ENCODE measurements around the gene KCNJ12.
"Not testable (repeated sequence)": the region's sequence is repeated elsewhere in the genome, so short reads cannot be mapped to it uniquely, and the experiment has no call there.

KCNJ12 gene

DNA sequence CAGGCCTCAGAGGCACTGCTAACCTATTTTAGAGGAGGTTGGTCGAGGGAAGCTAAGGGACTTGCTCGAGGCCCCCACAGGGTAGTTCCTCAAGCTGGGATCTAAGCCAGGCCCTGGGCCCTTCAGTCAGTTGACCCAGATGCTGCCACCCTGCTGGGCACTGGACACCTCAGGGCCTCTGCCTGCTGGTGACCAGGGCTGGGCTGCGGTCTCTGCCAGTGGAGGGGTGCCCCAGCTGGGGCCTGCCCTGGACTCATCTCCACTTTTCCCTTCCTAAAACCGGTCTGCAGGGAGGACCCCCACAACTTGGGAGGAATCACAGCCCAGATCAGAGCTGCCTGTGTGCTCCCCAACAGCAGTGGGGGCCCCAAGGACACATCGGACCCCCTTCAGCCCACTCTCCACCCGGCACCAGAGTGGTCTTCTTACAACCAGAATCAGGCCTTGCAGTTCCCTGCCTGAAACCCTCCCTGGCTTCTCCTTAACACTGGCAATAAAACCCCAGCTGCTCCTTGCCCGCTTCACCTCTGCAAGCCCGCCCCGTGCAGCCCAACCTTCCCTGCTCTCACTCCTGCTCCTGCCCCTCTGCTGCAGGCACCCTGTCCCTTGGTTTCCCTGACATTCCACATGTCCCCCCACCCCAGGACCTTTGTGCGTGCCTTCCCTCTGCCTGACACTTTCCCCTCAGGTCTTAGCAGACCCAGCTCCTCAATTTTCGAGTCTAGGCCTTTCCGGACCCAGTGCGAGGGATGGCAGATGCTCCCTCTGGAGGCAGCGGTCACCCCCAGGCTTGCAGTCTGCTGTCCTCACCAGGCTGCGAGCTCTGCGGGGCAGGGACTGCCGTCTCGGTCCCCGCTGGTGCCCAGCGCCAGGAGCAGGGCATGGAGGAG is 45.5 kb downstream of the KCNJ12 start:
- peaks cover 11% of the 10 kb centered on the region for H3K27me3 Mint-ChIP-seq

DNA sequence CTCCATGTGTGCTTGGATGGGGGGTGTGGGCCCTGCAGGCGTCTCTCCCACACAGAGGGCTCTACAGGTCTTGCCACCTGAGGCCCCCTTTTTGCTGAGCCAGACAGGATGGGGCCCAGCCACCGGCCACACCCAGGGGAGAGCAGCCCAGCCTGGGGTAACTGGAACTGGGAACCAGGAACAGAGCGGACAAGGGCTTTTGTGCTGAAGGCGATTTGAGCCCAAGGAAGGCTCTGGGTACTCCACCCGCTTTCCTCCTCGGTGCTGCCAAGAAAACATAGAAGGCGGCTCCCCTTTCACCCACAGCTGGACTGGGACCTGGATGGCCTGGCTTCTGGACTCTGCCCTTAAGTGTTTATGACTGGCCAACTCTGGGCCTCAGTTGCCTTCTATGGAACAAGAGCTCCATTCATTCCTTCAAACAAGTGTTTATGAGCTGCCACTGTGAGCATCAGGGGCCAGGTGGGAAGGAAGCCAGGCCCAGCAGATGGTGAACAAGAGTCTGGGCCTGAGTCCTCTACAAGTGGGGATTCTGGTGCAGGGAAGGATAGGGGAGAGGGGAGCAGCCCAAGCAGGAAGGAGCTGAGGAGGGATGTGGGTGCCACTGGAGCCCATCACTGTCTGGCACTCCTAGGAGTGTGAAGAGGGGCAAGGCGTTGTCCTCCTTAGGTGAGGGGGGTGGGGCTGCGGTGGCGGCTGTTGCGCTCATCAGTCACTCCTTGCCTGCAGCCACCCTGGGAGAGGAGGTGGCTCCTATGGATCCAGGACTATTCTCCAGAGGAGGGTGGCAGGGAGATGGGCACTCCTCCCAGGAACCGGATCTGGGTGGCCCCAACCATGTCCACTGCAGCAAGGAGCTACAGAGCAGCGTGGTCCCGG is 46.4 kb downstream of the KCNJ12 start:
- H3K9me3 Mint-ChIP-seq, H3K36me3 Mint-ChIP-seq, H3K4me3 Mint-ChIP-seq, CTCF ChIA-PET, DNase-seq, H3K27ac Mint-ChIP-seq: not testable (repeated sequence)
- Mint-ChIP-seq H3K4me1 (peaks cover 16% of the 10 kb centered on the region), H3K27me3 (peaks cover 11% of the 10 kb centered on the region)

More for the DNA sequence above, 45.5 kb downstream of the KCNJ12 start:
- H3K36me3 Mint-ChIP-seq, H3K9me3 Mint-ChIP-seq, H3K27ac Mint-ChIP-seq, CTCF ChIA-PET, DNase-seq, H3K4me3 Mint-ChIP-seq: not testable (repeated sequence)
- peaks cover 16% of the 10 kb centered on the region for H3K4me1 Mint-ChIP-seq

DNA sequence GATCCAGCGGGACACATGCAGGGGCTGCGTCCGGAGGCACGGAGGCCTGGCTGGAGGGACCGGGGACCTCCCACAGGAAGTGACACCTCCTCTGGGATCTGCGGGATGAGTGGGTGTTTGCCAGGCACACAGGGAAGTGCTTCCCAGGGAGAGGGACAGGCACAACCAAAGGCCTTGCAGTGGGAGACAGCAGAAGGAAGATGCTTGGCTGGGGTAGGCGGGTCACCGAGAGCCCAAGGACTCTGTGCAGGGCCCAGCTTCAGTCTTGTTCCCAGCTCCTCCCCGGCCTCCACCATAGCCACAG is 47.0 kb downstream of the KCNJ12 start:
- H3K27ac Mint-ChIP-seq, CTCF ChIA-PET, H3K9me3 Mint-ChIP-seq, H3K4me3 Mint-ChIP-seq, H3K36me3 Mint-ChIP-seq, DNase-seq: not testable (repeated sequence)
- peaks cover 11% of the 10 kb centered on the region for H3K27me3 Mint-ChIP-seq
- H3K4me1 Mint-ChIP-seq: peaks cover 16% of the 10 kb centered on the region

DNA sequence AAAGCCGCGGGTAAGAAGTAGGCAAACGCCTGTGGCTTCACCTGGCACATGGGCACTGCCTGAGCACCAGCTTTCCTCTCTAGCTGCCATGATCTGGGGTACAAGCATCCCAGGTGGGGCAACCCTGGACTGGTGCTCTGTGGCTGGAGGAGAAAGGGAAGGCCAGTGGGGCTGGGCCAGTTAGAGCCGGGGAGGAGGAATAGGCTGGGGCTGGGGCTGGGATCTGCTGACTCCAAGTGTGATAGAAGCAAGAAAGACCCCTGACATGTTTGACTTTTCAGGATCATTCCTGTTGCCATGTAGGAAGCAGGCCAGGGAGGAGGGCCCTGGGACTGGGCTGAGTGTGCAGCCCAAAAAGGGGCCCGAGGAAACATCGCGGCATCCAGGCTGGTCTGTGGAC is 48.5 kb downstream of the KCNJ12 start:
- DNase-seq, H3K27ac Mint-ChIP-seq, H3K36me3 Mint-ChIP-seq, H3K4me1 Mint-ChIP-seq, CTCF ChIA-PET, H3K9me3 Mint-ChIP-seq, H3K4me3 Mint-ChIP-seq: not testable (repeated sequence)
- peaks cover 16% of the 10 kb centered on the region for H3K27me3 Mint-ChIP-seq

DNA sequence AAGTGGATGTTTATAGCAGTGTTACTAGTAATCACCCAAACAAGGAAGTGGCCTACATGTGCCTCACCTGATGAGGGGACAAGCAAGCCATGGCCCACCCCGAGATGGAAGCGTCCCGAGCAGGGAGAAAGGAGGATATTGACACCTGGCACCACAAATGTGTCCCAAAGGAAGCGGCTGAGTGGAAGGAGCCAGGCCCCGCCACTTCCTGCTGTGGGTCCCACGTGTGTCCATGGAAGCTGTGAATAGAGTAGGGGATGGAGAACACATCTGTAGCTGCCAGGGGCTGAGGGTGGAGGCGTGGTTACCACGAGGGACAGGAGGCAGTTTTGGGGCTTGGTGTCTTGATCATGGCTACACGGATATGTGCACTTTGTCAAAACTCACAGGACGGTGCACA is 49.2 kb downstream of the KCNJ12 start:
- Mint-ChIP-seq H3K4me3 (no peak overlapping the region), H3K27me3 (peaks cover 12% of the 10 kb centered on the region), H3K27ac (no peak overlapping the region), H3K4me1 (peaks cover 2% of the 10 kb centered on the region), H3K9me3 (no peaks in the 10 kb centered on the region), H3K36me3 (no peaks in the 10 kb centered on the region)
- no peak for DNase-seq
- CTCF ChIA-PET: no interaction called here

DNA sequence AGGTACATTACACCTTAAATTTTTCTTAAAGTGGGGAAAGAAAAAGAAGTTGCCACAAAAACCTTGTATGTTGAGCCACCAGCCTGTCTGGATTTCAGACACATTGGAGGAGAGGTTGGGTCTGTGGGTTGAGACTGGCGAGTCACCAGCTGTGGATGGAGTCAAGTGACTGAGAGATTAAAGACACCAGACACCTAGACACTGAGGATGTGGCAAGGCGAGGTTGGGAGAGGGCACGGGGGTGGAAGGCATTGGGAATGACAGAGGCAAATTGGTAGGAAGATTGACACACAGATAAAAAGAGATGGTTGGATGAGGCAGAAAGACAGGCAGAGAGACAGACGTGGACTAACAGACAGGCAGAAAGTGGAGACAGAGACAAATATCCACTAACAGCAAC is 49.6 kb downstream of the KCNJ12 start:
- H3K4me1 Mint-ChIP-seq: no peaks in the 10 kb centered on the region
- H3K27me3 Mint-ChIP-seq: peaks cover 12% of the 10 kb centered on the region
- CTCF ChIA-PET: no interaction called here
- no peak overlapping the region for H3K4me3 Mint-ChIP-seq
- no peaks in the 10 kb centered on the region for H3K9me3 Mint-ChIP-seq
- no peak overlapping the region for H3K27ac Mint-ChIP-seq
- no peaks in the 10 kb centered on the region for H3K36me3 Mint-ChIP-seq
- no peak for DNase-seq

DNA sequence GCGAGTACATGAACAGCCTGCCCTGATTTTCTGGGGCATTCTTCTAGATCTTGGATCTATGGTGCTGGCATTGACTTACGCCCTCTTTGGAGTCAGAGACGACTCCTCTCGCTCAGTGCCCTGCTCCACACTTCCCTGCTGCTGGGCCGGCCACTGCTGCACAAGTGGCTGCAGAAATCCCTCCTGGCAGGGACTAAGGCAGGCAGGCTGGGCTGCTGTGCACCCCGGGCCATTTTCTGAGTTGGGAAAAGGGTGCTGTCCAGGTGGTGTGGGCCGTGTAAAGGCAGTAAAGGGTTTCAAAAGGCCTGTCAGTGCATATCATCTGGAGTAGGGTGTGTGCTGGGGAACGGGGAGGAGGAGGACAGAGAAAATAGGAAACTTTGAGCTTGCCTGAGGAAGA is 50.1 kb downstream of the KCNJ12 start:
- CTCF ChIA-PET, H3K4me3 Mint-ChIP-seq, H3K4me1 Mint-ChIP-seq, H3K36me3 Mint-ChIP-seq, H3K27ac Mint-ChIP-seq, H3K9me3 Mint-ChIP-seq, DNase-seq: not testable (repeated sequence)
- H3K27me3 Mint-ChIP-seq: peaks cover 12% of the 10 kb centered on the region

DNA sequence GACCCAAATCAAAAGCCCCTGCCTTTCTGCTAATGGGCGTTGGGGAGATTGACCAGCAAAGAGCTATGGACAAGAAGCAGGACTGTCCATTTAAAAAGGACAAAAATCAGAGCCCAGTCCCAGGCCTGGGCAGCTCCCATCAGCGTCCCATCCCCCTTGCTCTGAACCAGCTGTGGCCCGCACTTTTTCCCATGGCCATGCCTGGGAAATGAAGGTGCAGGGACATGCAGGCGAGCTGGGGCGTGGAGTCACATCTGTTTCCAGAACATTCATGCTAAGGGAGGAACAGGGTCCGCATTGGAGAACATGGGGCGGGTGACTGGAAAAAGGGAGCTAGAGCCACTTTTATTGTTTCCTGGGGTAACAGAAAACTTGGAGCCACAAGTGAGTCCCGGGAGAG is 50.7 kb downstream of the KCNJ12 start:
- H3K27ac Mint-ChIP-seq, H3K9me3 Mint-ChIP-seq, DNase-seq, H3K4me1 Mint-ChIP-seq, H3K36me3 Mint-ChIP-seq, H3K4me3 Mint-ChIP-seq, CTCF ChIA-PET: not testable (repeated sequence)
- H3K27me3 Mint-ChIP-seq: peaks cover 12% of the 10 kb centered on the region

DNA sequence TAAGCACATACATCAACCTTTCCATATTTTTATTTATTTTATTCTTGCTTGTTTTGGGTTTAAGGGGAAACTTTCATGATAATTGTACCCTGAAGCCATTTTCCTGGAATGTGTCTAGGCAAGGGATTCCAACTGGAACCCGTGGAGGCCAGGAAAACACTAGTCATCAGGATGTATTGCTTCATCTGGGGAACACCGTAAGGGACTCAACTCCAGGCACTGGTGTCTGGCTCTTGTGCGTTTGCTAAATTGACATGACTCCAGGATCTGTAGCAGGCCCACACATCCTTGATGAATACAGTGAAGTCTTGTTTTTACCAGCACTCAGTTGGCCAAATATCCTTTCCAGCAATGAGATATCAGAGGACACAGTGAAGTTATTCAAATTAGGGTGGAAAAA is 51.6 kb downstream of the KCNJ12 start:
- H3K27me3 Mint-ChIP-seq, H3K4me3 Mint-ChIP-seq, H3K36me3 Mint-ChIP-seq, H3K27ac Mint-ChIP-seq, DNase-seq, H3K9me3 Mint-ChIP-seq, CTCF ChIA-PET, H3K4me1 Mint-ChIP-seq: not testable (repeated sequence)

DNA sequence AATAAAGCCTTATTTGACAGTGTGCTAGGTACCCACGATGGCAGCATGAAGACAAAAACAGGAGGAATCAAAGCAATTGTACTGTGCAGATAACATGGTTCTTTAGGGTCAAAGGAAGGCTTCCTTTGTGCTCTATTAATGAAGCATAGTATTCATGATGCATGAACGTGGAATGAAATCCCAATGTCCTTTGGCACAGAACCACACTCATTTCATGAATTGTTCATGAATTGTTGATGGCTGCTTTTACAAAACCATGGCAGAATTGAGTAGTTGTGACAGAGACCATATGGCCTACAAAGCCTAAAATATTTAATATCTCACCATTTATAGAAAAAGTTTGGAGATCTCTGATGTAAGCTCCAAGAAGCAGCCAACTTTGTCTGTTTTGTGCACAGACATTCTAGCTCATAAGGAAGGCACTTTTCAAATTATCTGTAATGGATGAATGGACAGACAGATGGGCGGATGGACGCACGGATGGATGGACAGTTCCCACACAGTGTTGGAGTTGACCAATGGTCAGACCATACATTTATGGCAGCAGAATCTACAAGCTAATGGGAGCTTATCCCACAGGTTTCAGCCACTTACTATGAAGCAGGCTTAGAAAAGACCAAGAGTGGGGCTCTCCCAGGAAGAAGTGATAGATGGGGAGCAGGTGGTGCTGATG is 52.7 kb downstream of the KCNJ12 start:
- H3K27me3 Mint-ChIP-seq, H3K36me3 Mint-ChIP-seq, DNase-seq, H3K27ac Mint-ChIP-seq, CTCF ChIA-PET, H3K4me1 Mint-ChIP-seq, H3K9me3 Mint-ChIP-seq, H3K4me3 Mint-ChIP-seq: not testable (repeated sequence)

DNA sequence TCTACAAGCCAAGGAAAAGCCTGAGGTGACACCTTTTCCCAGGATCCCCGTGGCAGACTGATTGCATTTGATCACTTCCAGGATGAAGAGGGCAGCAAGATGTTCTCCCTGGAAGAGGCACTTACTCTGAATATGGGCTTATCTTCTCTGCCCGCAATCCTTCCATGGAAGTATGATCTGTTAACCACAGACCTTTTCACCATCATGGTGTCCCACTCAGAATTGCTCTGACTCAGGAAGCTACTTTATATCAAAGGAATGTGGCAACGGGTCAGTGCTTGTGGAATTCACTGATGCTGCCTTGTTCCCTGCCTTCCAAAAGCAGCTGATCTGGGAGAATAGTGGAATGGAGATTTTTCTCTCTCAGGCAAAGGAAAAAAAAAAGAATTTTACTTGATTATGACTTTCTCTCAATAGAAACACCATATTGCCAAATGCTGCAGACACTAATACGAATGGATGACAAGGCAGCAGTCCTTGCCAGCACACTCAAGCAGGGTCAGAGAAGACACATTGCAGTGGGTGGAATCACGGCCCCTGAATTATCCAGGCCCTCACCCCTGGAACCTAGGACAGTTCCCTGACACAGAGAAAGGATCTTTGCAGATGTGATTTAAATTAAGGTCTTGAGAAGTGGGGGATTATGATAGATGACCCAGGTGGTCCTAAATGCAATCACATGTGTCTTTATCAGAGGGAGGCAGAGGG is 53.9 kb downstream of the KCNJ12 start:
- H3K4me3 Mint-ChIP-seq, H3K36me3 Mint-ChIP-seq, DNase-seq, H3K27ac Mint-ChIP-seq, H3K4me1 Mint-ChIP-seq, CTCF ChIA-PET, H3K9me3 Mint-ChIP-seq: not testable (repeated sequence)
- H3K27me3 Mint-ChIP-seq: peaks cover 17% of the 10 kb centered on the region

DNA sequence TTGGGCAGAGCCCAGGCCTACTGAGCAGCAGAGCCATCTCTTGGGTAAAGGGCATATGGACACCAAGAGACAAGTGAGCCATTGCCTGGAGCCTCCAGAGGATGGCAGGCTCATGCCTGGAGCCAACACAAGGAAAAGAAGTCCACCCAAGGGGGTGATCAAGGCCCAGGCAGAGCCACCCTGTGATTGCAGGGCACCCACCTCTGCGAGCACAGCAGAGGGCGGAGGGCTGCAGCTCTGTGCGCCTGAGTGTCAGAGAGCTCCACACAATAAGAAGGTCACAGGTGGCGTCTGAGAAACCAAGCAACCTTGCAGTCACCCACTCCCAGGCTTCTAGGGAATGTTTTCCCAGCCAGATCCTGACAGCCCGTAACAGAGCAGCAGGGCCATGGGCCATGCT is 57.8 kb downstream of the KCNJ12 start:
- CTCF ChIA-PET, H3K9me3 Mint-ChIP-seq, H3K27ac Mint-ChIP-seq, DNase-seq, H3K36me3 Mint-ChIP-seq, H3K4me3 Mint-ChIP-seq, H3K4me1 Mint-ChIP-seq: not testable (repeated sequence)
- peaks cover 19% of the 10 kb centered on the region for H3K27me3 Mint-ChIP-seq

DNA sequence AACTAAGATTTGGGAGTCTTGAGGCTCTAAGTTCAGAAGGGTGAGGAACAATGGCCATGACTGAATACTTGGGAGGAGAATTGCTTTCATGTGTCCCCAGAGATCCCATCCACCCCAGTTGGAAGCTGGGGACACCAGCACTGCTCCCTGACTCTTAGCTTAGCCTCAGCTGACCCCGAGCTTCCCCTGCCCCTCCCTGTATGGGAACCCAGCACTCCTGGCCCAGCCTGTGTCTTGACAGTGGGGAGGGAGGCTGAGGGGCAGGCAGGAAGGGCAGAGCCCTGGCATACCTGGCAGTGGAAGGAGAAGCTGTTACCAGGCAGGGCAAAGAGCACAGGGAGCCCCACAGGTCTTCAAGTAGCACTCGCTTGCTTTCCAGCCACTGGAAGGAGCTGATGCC is 58.8 kb downstream of the KCNJ12 start:
- peaks cover 15% of the 10 kb centered on the region for H3K27me3 Mint-ChIP-seq
- H3K9me3 Mint-ChIP-seq, H3K36me3 Mint-ChIP-seq, CTCF ChIA-PET, H3K4me1 Mint-ChIP-seq, H3K4me3 Mint-ChIP-seq, DNase-seq, H3K27ac Mint-ChIP-seq: not testable (repeated sequence)

DNA sequence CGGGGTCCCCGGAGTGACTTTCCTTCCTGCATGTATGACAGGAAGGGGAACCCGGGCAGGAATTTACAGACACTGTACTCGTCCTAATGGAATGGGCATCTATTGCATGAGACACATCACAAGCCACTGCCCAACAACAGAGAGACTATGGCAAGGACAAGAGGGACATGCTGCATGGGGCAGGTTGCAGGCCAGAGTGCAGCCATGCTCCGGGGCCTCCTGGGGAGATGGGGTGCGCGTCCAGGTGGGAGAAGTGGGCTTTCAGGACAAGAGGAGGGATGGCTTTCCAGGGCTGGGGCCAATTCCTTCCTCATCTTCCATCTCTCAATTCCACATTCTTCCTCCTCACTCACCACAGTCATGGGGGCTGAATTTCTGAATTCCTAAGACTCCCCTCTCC is 60.3 kb downstream of the KCNJ12 start:
- H3K4me1 Mint-ChIP-seq, H3K36me3 Mint-ChIP-seq, H3K4me3 Mint-ChIP-seq, CTCF ChIA-PET, H3K9me3 Mint-ChIP-seq, H3K27ac Mint-ChIP-seq, DNase-seq: not testable (repeated sequence)
- peaks cover 20% of the 10 kb centered on the region for H3K27me3 Mint-ChIP-seq
